DMS 273 (cell line): Measurements from ENCODE around the gene NR2F1-AS1.
"Not testable (repeated sequence)": the region's sequence is repeated elsewhere in the genome, so short reads cannot be mapped to it uniquely, and the experiment has no call there.

ENCODE experiments used
- DNase-seq: peaks from one replicate; lab custom pipeline; 2025; ENCODE audit not compliant: unreplicated experiment; lab: John Stamatoyannopoulos, UW

The NR2F1-AS1 gene

DNA sequence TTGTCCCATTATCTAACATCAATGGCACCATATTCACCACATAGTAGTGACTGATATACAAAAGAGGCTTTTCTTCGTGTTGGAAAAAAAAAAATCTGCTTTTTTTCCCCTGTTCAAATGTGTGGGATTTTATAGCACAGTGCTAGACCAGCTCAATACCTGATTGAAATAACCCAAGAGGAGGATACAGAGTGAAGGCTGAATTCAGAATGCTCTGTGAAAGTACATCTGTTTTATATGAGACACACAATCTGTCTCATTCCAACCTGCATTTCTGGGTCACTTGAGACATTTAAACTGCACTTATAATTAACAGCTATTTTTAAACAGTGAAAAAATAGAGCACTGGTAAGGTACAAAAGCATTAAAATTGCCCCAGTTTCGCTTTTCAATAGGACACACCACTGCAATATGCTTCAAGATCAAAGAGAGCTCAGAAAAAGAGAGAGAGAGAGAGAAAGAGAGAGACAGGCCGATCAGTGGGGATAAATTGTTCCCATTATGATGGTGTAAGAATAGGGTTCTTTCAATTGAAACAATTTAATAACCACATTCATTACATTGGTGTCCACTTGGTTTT is 179.3 kb downstream of the NR2F1-AS1 start:
- DNase-seq, result no peak

DNA sequence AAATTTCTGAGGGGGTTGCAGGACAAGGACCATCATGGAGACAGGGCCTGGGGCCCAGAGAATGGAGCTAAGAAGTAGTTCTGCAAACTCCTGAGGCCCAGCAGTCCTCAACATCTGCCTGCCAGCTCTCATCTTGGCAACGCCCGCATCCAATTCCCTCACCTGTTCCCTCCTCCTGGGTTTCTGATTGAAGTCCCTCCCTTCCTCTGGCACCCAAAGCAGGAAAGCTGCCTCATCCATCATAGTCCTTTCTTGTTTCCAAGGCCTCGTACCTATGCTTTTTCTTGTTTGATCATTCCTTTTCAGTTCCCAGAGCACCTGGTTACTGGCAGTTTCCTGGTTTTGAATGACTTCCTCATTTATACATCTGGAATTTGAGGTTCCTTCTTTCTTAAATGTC is 181.3 kb downstream of the NR2F1-AS1 start:
- DNase-seq, result no peak

DNA sequence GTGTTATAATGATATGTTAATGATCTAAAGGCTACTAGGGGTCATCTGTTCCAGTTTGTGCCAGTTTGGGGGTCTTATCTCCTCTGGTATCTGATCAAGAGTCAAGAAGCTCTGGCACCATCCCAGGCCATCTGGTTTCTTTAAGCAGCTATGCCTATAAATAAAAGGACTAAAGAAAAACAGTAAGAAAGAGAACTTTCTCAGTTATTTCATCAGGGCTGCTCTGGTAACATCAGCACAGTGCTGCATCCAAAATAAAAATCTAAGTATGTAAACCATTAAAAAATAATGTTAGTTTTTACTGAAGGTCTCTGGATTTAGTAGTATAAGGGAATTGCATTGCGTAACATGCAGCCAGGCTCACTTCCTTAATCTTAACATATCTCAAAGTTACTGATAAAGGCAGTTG is 185.0 kb downstream of the NR2F1-AS1 start:
- DNase-seq, result peak; percentile 90

DNA sequence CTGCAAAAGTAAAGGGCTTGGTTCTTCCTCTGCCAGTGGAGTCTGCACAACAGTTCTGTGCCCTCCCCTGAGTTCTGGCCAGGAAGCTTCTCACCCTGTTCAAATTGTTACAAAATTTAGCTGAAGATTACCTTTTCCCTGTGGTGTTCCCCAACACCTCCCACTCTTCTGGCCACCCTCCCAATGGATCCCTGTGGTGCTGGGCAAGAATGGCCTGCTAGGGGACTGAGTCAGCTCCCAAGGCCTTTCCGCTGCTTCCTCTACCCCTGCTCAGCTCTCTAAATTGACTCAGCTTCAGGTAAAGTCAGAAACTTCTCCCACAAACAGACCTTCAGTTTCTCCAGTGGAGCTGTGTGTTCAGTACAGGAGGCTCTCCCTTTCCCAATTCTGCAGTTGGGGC is 186.0 kb downstream of the NR2F1-AS1 start:
- peak; percentile 22 for DNase-seq

DNA sequence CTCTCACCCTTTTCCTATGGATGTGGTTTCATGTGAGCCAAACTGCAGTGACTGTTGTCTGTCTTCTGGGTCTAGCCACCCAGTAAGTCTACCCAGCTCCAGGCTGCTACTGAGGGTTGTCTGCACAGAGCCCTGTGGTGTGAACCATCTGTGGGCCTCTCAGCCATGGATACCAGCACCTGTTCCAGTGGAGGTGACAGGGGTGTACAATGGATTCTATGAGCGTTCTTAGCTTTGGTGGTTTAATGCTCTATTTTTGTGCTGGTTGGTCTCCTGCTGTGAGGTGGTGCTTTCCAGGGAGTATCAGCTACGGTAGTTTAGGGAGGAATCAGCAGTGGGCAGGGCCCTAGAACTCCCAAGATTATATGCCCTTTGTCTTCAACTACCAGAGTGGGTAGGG is 186.7 kb downstream of the NR2F1-AS1 start:
- peak; percentile 23 for DNase-seq

DNA sequence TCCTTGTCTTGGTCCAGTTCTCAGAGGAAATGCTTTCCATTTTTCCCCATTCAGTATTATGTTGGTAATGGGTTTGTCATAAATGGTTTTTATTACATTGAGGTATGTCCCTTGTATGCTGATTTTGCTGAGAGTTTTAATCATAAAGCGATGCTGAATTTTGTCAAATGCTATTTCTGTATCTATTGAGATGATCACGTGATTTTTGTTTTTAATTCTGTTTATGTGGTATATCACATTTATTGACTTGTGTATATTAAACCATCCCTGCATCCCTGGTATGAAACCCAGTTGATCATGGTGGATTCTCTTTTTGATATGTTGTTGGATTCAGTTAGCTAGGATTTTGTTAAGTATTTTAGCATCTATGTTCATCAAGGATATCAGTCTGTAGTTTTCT is 189.8 kb downstream of the NR2F1-AS1 start:
- not testable (repeated sequence) for DNase-seq

DNA sequence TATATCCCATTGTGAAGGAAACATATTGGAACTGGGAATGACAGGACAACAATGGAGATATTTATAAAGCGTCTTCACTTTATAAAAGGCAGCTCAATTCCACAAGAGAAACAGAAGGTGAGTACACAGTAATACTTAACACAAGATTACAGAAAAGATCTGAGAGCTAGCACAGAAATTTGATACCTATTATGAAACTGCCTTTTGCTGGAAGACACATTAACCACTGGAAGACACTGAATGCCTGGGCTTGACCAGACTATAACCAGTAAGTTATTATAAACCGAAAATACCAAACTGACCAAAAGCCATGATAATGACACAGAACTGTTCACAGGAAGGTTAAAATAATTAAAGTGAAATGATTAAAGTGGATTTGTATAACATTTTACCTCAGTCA is 195.4 kb downstream of the NR2F1-AS1 start:
- peak; percentile 46 for DNase-seq

DNA sequence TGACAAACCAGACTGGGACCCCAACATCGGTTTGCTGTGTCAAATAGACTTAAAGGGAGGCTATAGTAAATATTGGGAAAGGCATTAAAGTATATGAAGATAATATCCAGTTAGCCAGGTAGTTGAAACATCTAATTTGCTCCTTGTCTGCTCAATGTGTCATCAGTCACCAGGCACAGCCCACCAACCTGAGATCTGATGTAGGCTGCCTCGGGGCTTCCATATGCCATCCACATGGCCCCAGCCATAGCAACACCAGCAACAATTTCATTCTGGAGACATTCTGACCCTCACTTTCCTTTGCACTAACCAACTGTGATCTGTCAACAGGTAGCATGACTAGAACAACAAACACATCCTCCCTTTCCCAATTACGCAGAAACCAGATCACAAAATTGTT is 196.0 kb downstream of the NR2F1-AS1 start:
- DNase-seq, result peak; percentile 45

DNA sequence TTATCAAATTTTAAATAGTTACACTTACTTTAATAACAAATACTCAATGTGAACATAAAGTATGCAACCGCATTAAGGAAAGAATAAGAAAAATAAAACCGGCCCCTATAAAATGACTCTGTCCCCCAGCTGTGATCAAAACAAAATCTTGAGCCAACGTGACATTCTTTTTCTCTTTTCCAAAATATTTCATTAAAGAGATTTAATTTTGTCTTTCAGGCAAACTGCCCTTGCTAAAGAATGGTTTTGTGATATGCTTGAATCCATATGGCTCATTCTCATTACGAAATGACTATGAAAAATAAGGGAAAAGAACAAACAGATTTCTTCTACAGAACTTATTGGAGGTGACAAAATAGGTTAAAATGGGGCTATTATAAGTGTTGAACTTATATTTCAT is 197.0 kb downstream of the NR2F1-AS1 start:
- no peak for DNase-seq

DNA sequence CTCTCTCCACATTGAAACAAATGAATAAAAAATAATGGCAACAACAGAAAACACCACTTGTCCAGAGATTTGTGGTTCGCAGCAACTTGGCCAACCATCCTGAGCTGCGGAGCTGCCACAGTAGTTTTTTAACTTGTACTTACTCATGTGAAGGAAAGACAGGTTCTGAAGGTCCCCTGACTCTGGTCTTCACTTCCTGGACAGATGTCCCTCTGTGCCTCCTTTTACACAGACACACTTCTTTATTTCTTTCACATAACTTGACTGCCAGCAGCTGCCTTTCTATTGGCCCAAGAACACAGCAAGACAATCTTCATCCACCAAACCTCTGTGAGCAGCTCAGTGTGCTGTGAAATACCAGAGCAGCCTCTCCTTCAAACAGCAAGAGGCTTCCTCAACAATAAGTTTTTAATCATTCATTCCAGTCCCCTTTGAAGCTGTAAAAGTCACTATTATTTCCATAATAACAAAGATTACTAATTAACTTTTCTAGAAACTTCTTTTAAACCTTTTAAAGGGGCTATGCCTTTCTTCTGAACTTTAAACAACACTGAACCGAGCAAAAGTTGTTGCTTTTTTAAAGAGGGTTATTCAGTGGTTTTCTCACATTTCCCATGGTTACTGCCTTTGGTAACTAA is 198.7 kb downstream of the NR2F1-AS1 start:
- DNase-seq, result no peak

DNA sequence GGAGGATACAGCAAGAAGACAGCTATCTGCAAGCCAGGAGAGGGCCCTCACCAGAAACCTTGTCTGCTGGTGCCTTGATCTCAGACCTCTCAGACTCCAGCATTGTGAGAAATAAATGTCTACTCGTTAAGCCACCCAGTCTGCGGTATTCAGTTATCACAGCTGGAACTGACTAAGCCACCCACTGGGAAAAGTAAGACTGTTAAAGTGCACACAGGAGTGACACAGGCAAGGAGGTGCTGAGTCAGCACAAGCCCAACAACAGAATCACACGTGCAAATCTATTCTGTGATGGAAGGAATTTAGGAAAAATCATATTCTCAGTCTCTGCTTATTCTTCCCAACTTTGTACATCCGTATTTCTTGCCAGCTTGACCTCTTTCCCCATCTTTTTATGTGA is 200.0 kb downstream of the NR2F1-AS1 start:
- DNase-seq, result no peak

DNA sequence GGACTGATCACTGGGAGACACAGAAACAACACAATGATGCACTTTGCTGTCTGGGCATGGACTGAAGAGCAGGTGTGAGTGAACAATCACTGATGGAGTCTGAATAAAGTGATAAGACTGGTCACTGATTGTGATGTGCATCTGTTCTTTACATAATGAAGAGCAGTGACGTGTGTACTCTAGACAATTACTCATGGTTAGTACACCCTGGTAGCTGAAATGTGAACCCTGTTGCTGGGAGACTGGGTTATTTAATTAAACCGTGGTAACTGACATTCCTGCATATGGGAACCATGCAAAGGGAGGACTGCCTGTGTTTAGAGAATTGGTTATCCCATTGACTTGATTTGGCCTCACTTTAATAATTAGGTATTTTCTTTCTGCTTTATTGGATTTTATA is 202.9 kb downstream of the NR2F1-AS1 start:
- peak; percentile 69 for DNase-seq

DNA sequence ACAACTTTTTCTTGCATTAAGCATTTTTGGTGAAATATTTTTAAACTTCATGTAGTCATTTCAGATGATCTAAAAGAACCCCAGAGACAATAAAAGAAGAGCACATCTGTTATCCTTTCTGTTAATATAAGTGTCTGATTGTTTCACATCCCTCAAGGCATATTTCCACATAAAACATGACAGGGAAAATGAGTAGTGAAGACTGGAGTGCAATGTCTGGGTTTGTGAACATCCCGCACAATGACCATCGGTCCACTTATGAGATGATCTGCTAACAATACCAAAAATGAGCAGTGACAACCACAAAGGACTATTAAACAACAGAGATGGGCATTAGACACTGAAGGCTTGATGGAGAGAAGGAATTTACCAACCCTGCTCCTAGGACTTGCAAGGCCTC is 209.1 kb downstream of the NR2F1-AS1 start:
- DNase-seq, result no peak

DNA sequence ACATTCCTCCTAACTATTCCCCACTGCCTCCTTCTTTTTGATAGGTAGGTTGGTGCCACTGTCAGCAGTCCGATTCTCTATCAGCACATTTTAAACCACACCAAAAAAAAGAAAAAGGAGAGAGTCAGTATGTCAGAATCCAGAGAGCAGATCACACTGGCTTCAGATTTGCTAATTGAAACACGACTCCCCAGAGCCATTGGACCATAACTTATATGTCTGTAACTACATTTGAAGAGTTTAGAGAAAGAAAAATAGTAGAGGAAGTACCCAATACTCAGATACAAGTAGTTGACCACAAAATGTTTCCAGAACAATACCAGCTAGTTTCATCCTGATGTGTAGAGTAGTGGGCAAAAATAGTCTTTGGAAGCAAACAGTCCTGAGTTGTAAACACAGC is 216.6 kb downstream of the NR2F1-AS1 start:
- DNase-seq, result no peak

DNA sequence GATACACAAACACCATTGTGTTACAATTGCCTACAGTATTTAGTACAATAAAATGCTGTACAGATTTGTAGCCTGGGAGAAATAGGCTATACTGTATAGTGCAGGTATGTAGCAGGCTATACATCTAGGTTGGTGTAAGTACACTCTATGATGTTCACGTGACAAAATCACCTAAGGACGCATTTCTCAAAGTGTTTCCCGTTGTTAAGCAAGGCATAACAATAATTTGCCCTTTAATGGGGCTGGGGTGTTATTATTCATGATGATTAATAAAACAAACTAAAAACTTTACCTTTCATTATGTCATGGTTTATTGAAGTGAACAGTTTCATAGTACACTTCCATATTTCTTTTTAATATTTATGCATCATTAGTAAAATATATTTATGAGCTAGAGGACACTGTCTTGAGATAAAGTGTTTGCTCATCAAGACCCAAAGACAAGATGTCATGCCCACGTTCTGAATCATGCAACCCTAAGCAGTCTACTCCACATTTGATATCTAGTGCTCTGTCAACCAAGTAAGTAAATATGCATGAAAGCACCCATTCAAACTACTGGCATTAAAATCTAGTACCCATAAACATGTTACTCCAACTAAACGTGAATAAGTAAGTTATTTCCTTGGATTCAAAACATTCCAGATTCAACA is 220.5 kb downstream of the NR2F1-AS1 start:
- no peak for DNase-seq

DNA sequence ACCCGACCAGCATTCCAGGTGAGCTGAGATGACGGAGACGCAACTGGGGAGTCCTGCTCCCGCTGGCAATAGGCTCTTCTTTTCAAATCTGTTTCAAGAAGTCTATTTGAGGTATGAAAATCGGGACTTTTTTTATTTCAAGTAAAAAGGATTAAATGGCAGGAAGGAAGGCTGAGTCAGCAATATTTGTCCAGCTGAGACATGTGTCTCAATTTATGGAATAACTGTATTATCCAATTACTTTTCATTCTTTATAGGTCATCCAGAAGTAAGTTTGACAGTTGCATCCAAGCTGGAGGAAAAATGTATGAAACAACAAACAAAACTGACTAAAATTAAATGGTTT is 221.1 kb downstream of the NR2F1-AS1 start:
- no peak for DNase-seq
